Measurements from ENCODE around the gene CAPN9.

CAPN9 gene

DNA sequence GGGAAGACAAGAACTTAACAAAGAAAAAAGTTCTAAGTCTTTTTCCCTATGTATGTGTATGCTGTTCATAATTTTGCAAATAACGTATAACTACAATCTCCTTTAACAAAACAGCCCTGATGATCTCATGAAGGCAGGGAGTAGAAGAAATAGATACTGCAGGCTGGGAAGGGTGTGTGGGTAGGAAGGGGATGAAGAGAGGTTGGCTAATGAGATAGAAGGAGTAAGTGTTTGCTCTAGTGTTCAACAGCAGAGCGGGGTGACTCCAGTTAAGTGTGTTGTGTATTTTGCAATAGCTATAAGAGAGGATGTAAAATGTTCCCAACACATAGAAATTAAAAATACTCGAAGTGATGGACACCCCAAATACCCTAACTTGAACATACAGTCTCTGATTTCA is 101.0 kb downstream of the CAPN9 start:
- TF ChIP-seq, protein P1, sequence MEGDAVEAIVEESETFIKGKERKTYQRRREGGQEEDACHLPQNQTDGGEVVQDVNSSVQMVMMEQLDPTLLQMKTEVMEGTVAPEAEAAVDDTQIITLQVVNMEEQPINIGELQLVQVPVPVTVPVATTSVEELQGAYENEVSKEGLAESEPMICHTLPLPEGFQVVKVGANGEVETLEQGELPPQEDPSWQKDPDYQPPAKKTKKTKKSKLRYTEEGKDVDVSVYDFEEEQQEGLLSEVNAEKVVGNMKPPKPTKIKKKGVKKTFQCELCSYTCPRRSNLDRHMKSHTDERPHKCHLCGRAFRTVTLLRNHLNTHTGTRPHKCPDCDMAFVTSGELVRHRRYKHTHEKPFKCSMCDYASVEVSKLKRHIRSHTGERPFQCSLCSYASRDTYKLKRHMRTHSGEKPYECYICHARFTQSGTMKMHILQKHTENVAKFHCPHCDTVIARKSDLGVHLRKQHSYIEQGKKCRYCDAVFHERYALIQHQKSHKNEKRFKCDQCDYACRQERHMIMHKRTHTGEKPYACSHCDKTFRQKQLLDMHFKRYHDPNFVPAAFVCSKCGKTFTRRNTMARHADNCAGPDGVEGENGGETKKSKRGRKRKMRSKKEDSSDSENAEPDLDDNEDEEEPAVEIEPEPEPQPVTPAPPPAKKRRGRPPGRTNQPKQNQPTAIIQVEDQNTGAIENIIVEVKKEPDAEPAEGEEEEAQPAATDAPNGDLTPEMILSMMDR (IDR thresholded peaks at IDR 0.05; ENCODE audit: insufficient read depth, low read depth, low read length, missing control alignments), result no peak
- DNase-seq (ENCODE audit: low read depth), result no peak
- H3K4me3 ChIP-seq (ENCODE audit: low read length), result no peak overlapping the region

DNA sequence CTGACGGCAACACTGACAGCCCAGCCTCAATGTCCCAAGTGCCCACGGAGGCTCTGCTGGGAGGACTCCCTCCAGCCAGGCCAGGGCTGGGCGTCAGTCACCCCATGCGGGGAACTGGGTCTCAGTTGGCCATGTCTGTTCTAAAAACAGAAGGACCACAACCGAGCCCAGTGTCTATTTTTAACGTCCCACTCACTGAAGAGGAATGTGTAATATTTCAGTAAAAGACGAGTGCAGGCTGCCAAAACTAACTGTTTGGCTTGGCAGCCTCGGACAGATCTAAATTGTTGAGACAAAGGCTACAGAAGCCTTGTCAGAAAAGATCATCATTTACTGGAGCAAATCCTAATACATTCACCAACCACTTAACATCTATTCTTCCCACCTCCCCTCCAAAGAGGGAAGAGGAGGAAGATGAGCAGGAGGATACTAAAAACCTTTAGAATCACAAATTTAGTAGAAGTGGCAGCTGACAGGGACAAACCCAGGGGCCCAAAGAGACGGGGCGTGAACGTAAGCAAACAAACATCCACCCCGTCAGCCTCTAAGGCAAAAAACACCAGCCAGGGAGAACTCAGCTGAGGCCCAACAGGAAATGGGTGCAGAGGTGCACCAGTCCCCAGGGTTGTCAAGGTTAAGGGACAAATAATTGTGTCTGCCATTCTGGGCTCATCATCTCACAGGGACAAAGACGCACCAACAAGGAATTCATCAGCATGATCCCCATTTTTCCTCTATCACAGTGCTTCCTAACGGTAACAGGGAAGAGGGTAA is 102.5 kb downstream of the CAPN9 start:
- no peak overlapping the region for H3K4me3 ChIP-seq (ENCODE audit: low read length)
- DNase-seq (ENCODE audit: low read depth), result peak; percentile 22
- TF ChIP-seq, protein P1 (IDR thresholded peaks at IDR 0.05; ENCODE audit: insufficient read depth, low read depth, low read length, missing control alignments), result no peak

DNA sequence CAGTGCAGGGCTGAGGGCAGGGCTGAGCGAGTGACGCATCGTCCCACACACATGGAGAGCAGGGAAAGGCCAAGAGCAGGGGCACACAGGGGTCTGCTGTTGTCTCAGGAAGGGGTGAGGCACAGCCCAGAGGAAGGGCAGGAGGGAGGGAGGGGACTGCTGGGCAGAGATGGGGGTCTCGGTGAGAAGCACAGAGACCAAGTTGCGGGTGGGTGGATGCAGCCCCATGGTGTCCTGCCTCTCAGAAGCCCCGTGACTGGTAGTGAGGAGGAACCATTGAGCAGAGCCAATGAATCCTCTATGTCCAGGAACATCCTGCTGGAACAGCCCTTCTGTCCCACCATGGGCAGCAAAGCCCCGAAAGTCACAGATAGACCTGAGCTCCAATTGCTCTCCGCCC is 103.4 kb downstream of the CAPN9 start:
- no peak for DNase-seq (ENCODE audit: low read depth)
- TF ChIP-seq, protein P1 (IDR thresholded peaks at IDR 0.05; ENCODE audit: insufficient read depth, low read depth, low read length, missing control alignments), result no peak
- no peak overlapping the region for H3K4me3 ChIP-seq (ENCODE audit: low read length)

DNA sequence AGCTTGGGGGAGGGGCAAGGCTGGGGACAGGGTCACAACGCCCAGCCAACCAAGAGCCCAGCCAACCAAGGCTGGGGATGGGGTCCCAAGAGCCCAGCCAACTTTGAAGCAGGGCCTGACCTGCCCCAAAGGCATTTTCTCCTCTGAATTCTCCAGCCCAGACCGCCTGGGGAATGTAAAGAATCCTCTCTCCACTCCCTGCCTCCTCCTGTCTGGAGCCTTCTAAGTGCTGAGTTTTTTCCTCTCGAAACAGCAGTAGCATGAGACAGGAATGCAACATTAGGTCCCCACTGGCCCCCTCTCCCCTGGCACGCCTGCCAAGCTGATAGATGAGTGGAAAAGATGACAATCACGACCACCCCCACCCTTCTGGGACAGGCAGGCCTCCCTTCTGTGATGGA is 104.1 kb downstream of the CAPN9 start:
- DNase-seq (ENCODE audit: low read depth), result no peak
- H3K4me3 ChIP-seq (ENCODE audit: low read length), result no peak overlapping the region
- TF ChIP-seq, protein P1 (IDR thresholded peaks at IDR 0.05; ENCODE audit: insufficient read depth, low read depth, low read length, missing control alignments), result no peak
